HEK293T (cell line): ENCODE results near the gene ARMC3.
"Not testable (repeated sequence)": the region's sequence is repeated elsewhere in the genome, so short reads cannot be mapped to it uniquely, and the experiment has no call there.

Experiments used
- BHLHE40 ChIP-seq: fragments of 450-650 bp; IDR thresholded peaks from 2 replicates; pipeline ENCODE4 v1.6.1; 2016; ENCODE audit warnings: mild to moderate bottlenecking, moderate library complexity, borderline replicate concordance
- ELF4 ChIP-seq: fragments of 450-650 bp; IDR thresholded peaks from 2 replicates; pipeline ENCODE4 v1.6.1; 2017; ENCODE audit warnings: antibody characterized with exemption
- FOXK2 ChIP-seq: fragments of 450-650 bp; IDR thresholded peaks from 2 replicates; pipeline ENCODE4 v1.6.1; 2016; ENCODE audit warnings: mild to moderate bottlenecking
- FOXM1 ChIP-seq: fragments of 450-650 bp; IDR thresholded peaks from 2 replicates; pipeline ENCODE4 v1.6.1; 2017; ENCODE audit warnings: mild to moderate bottlenecking, borderline replicate concordance
- SP1 ChIP-seq: fragments of 450-650 bp; IDR thresholded peaks from 2 replicates; pipeline ENCODE4 v1.6.1; 2017

DNA sequence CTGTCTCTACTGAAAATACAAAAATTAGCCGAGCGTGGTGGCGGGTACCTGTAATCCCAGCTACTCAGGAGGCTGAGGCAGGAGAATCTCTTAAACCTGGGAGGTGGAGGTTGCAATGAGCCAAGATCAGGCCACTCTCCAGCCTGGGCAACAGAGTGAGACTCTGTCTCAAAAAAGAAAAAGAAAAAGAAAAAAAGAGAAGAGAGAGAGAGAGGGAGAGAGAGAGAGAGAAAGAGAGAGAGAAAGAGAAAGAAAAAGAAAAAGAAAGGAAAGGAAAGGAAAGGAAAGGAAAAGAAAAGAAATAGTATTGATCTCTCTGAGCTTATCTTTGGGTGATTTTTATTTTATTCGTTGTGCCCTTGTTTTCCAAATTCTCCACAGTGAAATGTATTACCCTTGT, 1.2 kb downstream of the ARMC3 start:
- not testable (repeated sequence) for TF ChIP-seq SP1, FOXK2, ELF4, FOXM1, BHLHE40
